WTC11 (cell line): ENCODE data around the gene FBXO22. TPM values are rescaled to one million over a fixed set of nuclear protein-coding genes. Genes with fewer than 3 reads are reported as not detected.
"Not testable (repeated sequence)": the region's sequence is repeated elsewhere in the genome, so short reads cannot be mapped to it uniquely, and the experiment has no call there.

Experiments used
- ATAC-seq: fragments of 200-7000 bp; cut with Tn5 transposase; 2 replicates; pipeline ENCODE4 v1.10.0; 2021; ENCODE audit warnings: mild to moderate bottlenecking, moderate library complexity
- CTCF ChIA-PET: fragments of 300-600 bp; sonication (Branson Sonifier 250); formaldehyde crosslinking; loops from one replicate; lab custom pipeline; 2021; ENCODE audit warnings: antibody characterized with exemption; lab: Charles Lee
- POLR2A ChIA-PET: fragments of 350-600 bp; sonication (Branson Sonifier 250); formaldehyde crosslinking; loops from one replicate; lab custom pipeline; 2021; ENCODE audit warnings: antibody characterized with exemption; lab: Charles Lee
- DNase-seq: peaks from one replicate; pipeline ENCODE4 v3.0.0; 2021; ENCODE audit warnings: low spot score
- H3K27ac Mint-ChIP-seq: 2 replicates; pipeline ENCODE4 v1.8.0; 2021; ENCODE audit warnings: mixed read lengths
- H3K27me3 Mint-ChIP-seq: 2 replicates; pipeline ENCODE4 v1.8.0; 2021; ENCODE audit warnings: low read depth, mild to moderate bottlenecking, moderate library complexity, mixed read lengths
- H3K36me3 Mint-ChIP-seq: 2 replicates; pipeline ENCODE4 v1.8.0; 2021; ENCODE audit warnings: mixed read lengths
- H3K4me1 Mint-ChIP-seq: 2 replicates; pipeline ENCODE4 v1.8.0; 2022; ENCODE audit warnings: mixed read lengths
- H3K4me3 Mint-ChIP-seq: 2 replicates; pipeline ENCODE4 v1.8.0; 2021; ENCODE audit warnings: mild to moderate bottlenecking, moderate library complexity, mixed read lengths
- H3K9me3 Mint-ChIP-seq: 2 replicates; pipeline ENCODE4 v1.8.0; 2021; ENCODE audit warnings: mixed read lengths
- ATF1 ChIP-seq: sonication (generic); formaldehyde crosslinking; IDR thresholded peaks from 2 replicates; pipeline ENCODE4 v1.8.1; 2023; ENCODE audit warnings: mild to moderate bottlenecking, moderate library complexity, missing genetic modification reagents
- GABPB1 ChIP-seq: sonication (generic); formaldehyde crosslinking; IDR thresholded peaks from 2 replicates; pipeline ENCODE4 v1.8.1; 2023; ENCODE audit warnings: mild to moderate bottlenecking, missing genetic modification reagents
- IRF2 ChIP-seq: sonication (generic); formaldehyde crosslinking; IDR thresholded peaks from 2 replicates; pipeline ENCODE4 v1.8.0; 2022; ENCODE audit warnings: low read depth, missing genetic modification reagents, borderline replicate concordance
- SOX15 ChIP-seq: fragments of 250-450 bp; sonication (Bioruptor Pico); IDR thresholded peaks from 2 replicates; pipeline ENCODE4 v1.9.0; 2021; ENCODE audit warnings: mild to moderate bottlenecking
- ZNF263 ChIP-seq: sonication (generic); formaldehyde crosslinking; IDR thresholded peaks from 2 replicates; pipeline ENCODE4 v1.8.1; 2022; ENCODE audit warnings: low read depth, mild to moderate bottlenecking, moderate library complexity, missing genetic modification reagents
- ZNF317 ChIP-seq: sonication (generic); formaldehyde crosslinking; IDR thresholded peaks from 2 replicates; pipeline ENCODE4 v1.8.1; 2023; ENCODE audit warnings: low read depth, mild to moderate bottlenecking, moderate library complexity, missing genetic modification reagents, borderline replicate concordance
- ZNF423 ChIP-seq: fragments of 250-450 bp; sonication (Bioruptor Pico); IDR thresholded peaks from 2 replicates; pipeline ENCODE4 v2.1.2; 2022; ENCODE audit warnings: mild to moderate bottlenecking, moderate library complexity
- total RNA-seq: library from RNA; stranded (reverse); gene quantifications from 3 replicates; pipeline ENCODE4 v1.2.3, GENCODE V29; 2021
- TF ChIP-seq, protein P1 (sequence below): sonication (generic); formaldehyde crosslinking; IDR thresholded peaks from 2 replicates; pipeline ENCODE4 v1.8.1; 2022; ENCODE audit warnings: missing genetic modification reagents, borderline replicate concordance
- TF ChIP-seq, protein P2 (sequence below): fragments of 250-450 bp; sonication (Bioruptor Pico); IDR thresholded peaks from 2 replicates; pipeline ENCODE4 v1.9.0; 2021; ENCODE audit warnings: mild to moderate bottlenecking
- TF ChIP-seq, protein P3 (sequence below): sonication (generic); formaldehyde crosslinking; IDR thresholded peaks from 2 replicates; pipeline ENCODE4 v1.8.0; 2022; ENCODE audit warnings: missing genetic modification reagents
- TF ChIP-seq, protein P4 (sequence below): sonication (generic); formaldehyde crosslinking; IDR thresholded peaks from 2 replicates; pipeline ENCODE4 v1.8.1; 2023; ENCODE audit warnings: mild to moderate bottlenecking, missing genetic modification reagents
- TF ChIP-seq, protein P5 (sequence below): sonication (generic); formaldehyde crosslinking; conservative IDR thresholded peaks from 2 replicates; pipeline ENCODE4 v1.8.1; 2022; ENCODE audit warnings: mild to moderate bottlenecking, missing genetic modification reagents

The FBXO22 gene
- total RNA-seq, 1 experiment from 2014 or later, result 95.7 TPM

DNA sequence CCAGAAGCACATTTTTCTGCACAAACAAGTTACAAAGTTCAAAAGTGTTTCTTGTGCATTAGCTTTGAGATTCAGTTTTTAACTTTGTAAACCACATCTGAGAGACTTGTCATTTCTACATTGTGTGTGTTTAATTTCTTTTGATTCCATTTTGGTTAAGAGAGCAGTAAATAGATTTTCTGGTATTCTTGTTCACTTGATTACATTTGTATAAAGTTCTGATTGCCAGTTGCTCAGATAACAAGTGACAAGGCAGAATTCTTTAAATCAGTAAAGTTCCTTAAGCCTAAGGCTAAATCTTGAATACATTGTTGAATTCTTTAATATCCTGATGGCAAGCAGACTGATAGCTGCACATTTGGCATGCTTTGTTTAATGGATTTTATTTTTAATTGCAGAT is 3.1 kb upstream of the FBXO22 start (continued):
- TF ChIP-seq, protein P1, sequence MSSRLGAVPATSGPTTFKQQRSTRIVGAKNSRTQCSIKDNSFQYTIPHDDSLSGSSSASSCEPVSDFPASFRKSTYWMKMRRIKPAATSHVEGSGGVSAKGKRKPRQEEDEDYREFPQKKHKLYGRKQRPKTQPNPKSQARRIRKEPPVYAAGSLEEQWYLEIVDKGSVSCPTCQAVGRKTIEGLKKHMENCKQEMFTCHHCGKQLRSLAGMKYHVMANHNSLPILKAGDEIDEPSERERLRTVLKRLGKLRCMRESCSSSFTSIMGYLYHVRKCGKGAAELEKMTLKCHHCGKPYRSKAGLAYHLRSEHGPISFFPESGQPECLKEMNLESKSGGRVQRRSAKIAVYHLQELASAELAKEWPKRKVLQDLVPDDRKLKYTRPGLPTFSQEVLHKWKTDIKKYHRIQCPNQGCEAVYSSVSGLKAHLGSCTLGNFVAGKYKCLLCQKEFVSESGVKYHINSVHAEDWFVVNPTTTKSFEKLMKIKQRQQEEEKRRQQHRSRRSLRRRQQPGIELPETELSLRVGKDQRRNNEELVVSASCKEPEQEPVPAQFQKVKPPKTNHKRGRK, result no peak
- TF ChIP-seq SOX15 (CRISPR knock-in tag), result no peak
- TF ChIP-seq, protein P2, sequence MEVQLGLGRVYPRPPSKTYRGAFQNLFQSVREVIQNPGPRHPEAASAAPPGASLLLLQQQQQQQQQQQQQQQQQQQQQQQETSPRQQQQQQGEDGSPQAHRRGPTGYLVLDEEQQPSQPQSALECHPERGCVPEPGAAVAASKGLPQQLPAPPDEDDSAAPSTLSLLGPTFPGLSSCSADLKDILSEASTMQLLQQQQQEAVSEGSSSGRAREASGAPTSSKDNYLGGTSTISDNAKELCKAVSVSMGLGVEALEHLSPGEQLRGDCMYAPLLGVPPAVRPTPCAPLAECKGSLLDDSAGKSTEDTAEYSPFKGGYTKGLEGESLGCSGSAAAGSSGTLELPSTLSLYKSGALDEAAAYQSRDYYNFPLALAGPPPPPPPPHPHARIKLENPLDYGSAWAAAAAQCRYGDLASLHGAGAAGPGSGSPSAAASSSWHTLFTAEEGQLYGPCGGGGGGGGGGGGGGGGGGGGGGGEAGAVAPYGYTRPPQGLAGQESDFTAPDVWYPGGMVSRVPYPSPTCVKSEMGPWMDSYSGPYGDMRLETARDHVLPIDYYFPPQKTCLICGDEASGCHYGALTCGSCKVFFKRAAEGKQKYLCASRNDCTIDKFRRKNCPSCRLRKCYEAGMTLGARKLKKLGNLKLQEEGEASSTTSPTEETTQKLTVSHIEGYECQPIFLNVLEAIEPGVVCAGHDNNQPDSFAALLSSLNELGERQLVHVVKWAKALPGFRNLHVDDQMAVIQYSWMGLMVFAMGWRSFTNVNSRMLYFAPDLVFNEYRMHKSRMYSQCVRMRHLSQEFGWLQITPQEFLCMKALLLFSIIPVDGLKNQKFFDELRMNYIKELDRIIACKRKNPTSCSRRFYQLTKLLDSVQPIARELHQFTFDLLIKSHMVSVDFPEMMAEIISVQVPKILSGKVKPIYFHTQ (CRISPR knock-in tag), result no peak
- no peak for TF ChIP-seq ATF1 (CRISPR knock-in tag)
- no peak for TF ChIP-seq IRF2 (CRISPR knock-in tag)
- TF ChIP-seq, protein P3, sequence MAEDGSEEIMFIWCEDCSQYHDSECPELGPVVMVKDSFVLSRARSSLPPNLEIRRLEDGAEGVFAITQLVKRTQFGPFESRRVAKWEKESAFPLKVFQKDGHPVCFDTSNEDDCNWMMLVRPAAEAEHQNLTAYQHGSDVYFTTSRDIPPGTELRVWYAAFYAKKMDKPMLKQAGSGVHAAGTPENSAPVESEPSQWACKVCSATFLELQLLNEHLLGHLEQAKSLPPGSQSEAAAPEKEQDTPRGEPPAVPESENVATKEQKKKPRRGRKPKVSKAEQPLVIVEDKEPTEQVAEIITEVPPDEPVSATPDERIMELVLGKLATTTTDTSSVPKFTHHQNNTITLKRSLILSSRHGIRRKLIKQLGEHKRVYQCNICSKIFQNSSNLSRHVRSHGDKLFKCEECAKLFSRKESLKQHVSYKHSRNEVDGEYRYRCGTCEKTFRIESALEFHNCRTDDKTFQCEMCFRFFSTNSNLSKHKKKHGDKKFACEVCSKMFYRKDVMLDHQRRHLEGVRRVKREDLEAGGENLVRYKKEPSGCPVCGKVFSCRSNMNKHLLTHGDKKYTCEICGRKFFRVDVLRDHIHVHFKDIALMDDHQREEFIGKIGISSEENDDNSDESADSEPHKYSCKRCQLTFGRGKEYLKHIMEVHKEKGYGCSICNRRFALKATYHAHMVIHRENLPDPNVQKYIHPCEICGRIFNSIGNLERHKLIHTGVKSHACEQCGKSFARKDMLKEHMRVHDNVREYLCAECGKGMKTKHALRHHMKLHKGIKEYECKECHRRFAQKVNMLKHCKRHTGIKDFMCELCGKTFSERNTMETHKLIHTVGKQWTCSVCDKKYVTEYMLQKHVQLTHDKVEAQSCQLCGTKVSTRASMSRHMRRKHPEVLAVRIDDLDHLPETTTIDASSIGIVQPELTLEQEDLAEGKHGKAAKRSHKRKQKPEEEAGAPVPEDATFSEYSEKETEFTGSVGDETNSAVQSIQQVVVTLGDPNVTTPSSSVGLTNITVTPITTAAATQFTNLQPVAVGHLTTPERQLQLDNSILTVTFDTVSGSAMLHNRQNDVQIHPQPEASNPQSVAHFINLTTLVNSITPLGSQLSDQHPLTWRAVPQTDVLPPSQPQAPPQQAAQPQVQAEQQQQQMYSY (CRISPR knock-in tag), result no peak
- TF ChIP-seq ZNF317 (CRISPR knock-in tag), result no peak

DNA sequence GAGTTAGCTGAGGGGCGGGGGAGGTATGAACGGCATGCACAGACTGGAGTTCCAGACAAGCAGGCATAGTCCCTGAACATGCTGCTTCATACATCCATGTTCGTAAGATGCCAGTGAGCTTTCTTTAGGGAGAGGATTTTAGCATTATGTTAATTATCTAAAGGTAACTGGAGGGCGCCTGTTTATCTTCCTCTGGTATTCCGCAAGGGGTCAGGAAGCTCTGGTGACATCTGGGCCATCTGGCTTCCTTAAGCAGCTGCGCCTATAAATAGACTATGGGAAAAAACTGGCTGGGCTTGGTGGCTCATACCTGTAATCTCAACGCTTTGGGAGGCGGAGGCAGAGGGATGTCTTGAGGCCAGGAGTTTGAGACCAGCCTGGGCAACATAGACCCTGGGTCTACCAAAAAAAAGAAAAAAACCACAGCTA is 1.5 kb upstream of the FBXO22 start:
- ATAC-seq, result peak; percentile 26
- TF ChIP-seq, protein P4, sequence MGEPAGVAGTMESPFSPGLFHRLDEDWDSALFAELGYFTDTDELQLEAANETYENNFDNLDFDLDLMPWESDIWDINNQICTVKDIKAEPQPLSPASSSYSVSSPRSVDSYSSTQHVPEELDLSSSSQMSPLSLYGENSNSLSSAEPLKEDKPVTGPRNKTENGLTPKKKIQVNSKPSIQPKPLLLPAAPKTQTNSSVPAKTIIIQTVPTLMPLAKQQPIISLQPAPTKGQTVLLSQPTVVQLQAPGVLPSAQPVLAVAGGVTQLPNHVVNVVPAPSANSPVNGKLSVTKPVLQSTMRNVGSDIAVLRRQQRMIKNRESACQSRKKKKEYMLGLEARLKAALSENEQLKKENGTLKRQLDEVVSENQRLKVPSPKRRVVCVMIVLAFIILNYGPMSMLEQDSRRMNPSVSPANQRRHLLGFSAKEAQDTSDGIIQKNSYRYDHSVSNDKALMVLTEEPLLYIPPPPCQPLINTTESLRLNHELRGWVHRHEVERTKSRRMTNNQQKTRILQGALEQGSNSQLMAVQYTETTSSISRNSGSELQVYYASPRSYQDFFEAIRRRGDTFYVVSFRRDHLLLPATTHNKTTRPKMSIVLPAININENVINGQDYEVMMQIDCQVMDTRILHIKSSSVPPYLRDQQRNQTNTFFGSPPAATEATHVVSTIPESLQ (CRISPR knock-in tag), result no peak
- TF ChIP-seq GABPB1 (CRISPR knock-in tag), result no peak
- no peak for TF ChIP-seq ZNF263 (CRISPR knock-in tag)
- TF ChIP-seq ZNF423, result no peak
- peak overlapping the region; percentile 100 for H3K27ac Mint-ChIP-seq
- no peaks in the 10 kb centered on the region for H3K9me3 Mint-ChIP-seq
- no peaks in the 10 kb centered on the region for H3K27me3 Mint-ChIP-seq
- CTCF ChIA-PET, result interaction anchor here (1.0 to 2.2 kb wide), 7 partner anchors 17 to 237 kb away, joined by 3 to 12 read pairs (median 5); no protein-coding TSS in a partner anchor
- H3K4me1 Mint-ChIP-seq, result peaks cover 45% of the 10 kb centered on the region
- peaks cover 26% of the 10 kb centered on the region for H3K36me3 Mint-ChIP-seq
- peak overlapping the region; percentile 67 for H3K4me3 Mint-ChIP-seq
- POLR2A ChIA-PET, result interaction anchor here (0.7 to 1.3 kb wide), 3 partner anchors 23 to 79 kb away, joined by 4 read pairs; partner anchors contain the start of gene UBE2Q2
- DNase-seq, result peak; percentile 47

DNA sequence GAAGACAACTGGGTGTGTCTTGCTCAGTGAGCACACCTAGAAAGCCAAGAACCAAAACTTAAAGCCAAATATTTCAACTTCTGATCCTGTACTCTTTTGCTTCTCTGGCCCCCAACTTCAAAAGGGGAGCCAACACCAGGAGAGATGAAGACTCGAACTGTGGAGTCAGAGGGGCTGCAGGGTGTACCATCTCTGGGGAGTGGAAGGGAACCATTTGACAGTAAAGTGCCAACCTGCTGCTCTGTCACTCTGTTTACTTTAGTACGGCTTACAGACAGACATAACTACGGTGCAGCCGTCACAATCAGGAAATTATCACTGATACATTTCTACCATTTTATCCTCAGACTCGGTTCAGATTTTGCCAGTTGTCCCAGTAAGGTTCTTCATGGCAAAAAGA is 1.6 kb downstream of the FBXO22 start:
- POLR2A ChIA-PET, result interaction anchor here (0.6 kb wide), 1 partner anchor 130 kb away, joined by 5 read pairs; no protein-coding TSS in a partner anchor
- TF ChIP-seq, protein P5, sequence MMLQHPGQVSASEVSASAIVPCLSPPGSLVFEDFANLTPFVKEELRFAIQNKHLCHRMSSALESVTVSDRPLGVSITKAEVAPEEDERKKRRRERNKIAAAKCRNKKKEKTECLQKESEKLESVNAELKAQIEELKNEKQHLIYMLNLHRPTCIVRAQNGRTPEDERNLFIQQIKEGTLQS (CRISPR knock-in tag), result no peak
- TF ChIP-seq, protein P1, result no peak
- ATAC-seq (no peak), DNase-seq (no peak)
- Mint-ChIP-seq H3K9me3 (peaks cover 1% of the 10 kb centered on the region; the same call in 1 of the 2 replicates), H3K27ac (peak overlapping the region; percentile 84), H3K36me3 (peaks cover 42% of the 10 kb centered on the region), H3K4me1 (peaks cover 45% of the 10 kb centered on the region), H3K4me3 (peak overlapping the region; percentile 99), H3K27me3 (no peaks in the 10 kb centered on the region)
- CTCF ChIA-PET, result interaction anchor here (2.4 to 3.5 kb wide), 2 partner anchors 24 kb away, joined by 8 to 11 read pairs; no protein-coding TSS in a partner anchor

DNA sequence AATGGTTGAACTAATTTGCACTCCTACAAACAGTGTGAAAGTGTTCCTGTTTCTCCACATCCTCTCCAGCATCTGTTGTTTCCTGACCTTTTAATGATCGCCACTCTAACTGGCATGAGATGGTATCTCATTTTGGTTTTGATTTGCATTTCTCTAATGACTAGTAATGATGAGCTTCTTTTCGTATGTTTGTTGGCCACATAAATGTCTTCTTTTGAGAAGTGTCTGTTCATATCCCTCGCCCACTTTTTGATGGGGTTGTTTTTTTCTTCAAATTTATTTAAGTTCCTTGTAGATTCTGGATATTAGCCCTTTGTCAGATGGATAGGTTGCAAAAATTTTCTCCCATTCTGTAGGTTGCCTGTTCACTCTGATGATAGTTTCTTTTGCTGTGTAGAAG is 6.7 kb downstream of the FBXO22 start:
- H3K27ac Mint-ChIP-seq, H3K9me3 Mint-ChIP-seq, DNase-seq, H3K4me1 Mint-ChIP-seq, ATAC-seq, H3K4me3 Mint-ChIP-seq, H3K27me3 Mint-ChIP-seq, CTCF ChIA-PET: not testable (repeated sequence)
- peaks cover 78% of the 10 kb centered on the region for H3K36me3 Mint-ChIP-seq
- POLR2A ChIA-PET, result interaction anchor here (0.7 kb wide), 1 partner anchor 9 kb away, joined by 3 read pairs; no protein-coding TSS in a partner anchor
